ENCODE measurements around the gene SGTA. TPM values are rescaled to one million over a fixed set of nuclear protein-coding genes. Genes with fewer than 3 reads are reported as not detected.

SGTA gene
- total RNA-seq, 1 experiment from 2014 or later = 109 TPM

- Histone ChIP-seq H3K9ac (ENCODE audit: low read length) (no peak overlapping the region), H3K4me2 (ENCODE audit: low read length) (no peak overlapping the region)
- ATAC-seq = no peak
Measured at GRCh38 chr19:2726160-2726855, 56.8 kb downstream of the SGTA start.

DNA sequence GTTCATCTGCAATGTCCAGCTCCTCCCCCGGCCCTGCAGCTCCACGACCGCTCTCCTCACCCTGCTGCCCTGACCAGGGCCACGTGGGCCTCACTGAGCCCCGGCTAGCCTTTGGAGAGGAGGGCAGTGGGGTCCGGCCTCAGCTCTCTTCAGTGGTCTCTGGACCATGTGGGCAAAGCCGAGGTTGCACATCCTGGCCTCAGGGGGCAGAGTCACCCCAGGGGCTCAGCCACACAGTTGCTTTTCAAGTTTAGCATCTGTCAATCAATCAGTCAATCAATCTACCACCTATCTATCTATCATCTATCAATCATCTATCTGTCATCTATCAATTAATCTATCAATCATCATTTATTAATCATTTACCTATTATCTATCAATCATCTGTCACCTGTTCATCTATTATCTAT, 58.9 kb downstream of the SGTA start:
- CTCF ChIA-PET = no interaction called here
- POLR2A ChIA-PET = no interaction called here

More at GRCh38 chr19:2726160-2726855, 56.8 kb downstream of the SGTA start:
- no peaks in the 10 kb centered on the region for H4K20me1 ChIP-seq (ENCODE audit: insufficient read depth)
- CTCF ChIA-PET = no interaction called here
- no peak for TF ChIP-seq POLR2A (IDR thresholded peaks at IDR 0.05; ENCODE audit: borderline replicate concordance, extremely low read depth, insufficient read depth, insufficient read length)
- no peak for TF ChIP-seq ZFX (IDR thresholded peaks at IDR 0.05)
- no peak for TF ChIP-seq FOSL1 (IDR thresholded peaks at IDR 0.05; ENCODE audit: low read depth)
- TF ChIP-seq, protein P1, sequence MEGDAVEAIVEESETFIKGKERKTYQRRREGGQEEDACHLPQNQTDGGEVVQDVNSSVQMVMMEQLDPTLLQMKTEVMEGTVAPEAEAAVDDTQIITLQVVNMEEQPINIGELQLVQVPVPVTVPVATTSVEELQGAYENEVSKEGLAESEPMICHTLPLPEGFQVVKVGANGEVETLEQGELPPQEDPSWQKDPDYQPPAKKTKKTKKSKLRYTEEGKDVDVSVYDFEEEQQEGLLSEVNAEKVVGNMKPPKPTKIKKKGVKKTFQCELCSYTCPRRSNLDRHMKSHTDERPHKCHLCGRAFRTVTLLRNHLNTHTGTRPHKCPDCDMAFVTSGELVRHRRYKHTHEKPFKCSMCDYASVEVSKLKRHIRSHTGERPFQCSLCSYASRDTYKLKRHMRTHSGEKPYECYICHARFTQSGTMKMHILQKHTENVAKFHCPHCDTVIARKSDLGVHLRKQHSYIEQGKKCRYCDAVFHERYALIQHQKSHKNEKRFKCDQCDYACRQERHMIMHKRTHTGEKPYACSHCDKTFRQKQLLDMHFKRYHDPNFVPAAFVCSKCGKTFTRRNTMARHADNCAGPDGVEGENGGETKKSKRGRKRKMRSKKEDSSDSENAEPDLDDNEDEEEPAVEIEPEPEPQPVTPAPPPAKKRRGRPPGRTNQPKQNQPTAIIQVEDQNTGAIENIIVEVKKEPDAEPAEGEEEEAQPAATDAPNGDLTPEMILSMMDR (IDR thresholded peaks at IDR 0.05 in 2 of 3, conservative IDR thresholded peaks at IDR 0.05 in 1 of 3; ENCODE audit: borderline replicate concordance in 1 of 3, insufficient read depth in 1 of 3, low read depth in 2 of 3, low read length in 2 of 3) = no peak
- TF ChIP-seq CBX3 (IDR thresholded peaks at IDR 0.05; ENCODE audit: low read depth) = no peak
- TF ChIP-seq CEBPB (IDR thresholded peaks at IDR 0.05; ENCODE audit: low read depth) = no peak
- TF ChIP-seq SP1 (IDR thresholded peaks at IDR 0.05; ENCODE audit: low read depth) = no peak
- intact Hi-C loops (cut with micrococcal nuclease) = no loop called here
- H3K4me1 ChIP-seq (ENCODE audit: control insufficient read depth in 1 of 2, insufficient read depth in 2 of 2, low read length in 2 of 2) = peaks cover 21 to 29% of the 10 kb centered on the region in 2 experiments
- BruUV-seq (replicated peaks) = no TSS peak
- RAD21 ChIA-PET (ENCODE audit: low non-redundant PET in 1 of 2, low total read pairs in 2 of 2, uncharacterized antibody in 2 of 2, unreplicated experiment in 2 of 2) = no interaction called here
- H3K79me2 ChIP-seq (ENCODE audit: insufficient read depth, low read length) = no peaks in the 10 kb centered on the region
- H3K36me3 ChIP-seq (ENCODE audit: control insufficient read depth in 1 of 2, insufficient read depth in 2 of 2, low read length in 2 of 2) = no peaks in the 10 kb centered on the region
- no peak for DNase-seq (ENCODE audit: low read depth, low spot score)
- H3K27ac ChIP-seq (ENCODE audit: low read depth, low read length) = no peak overlapping the region
- no peaks in the 10 kb centered on the region for H3K9me2 ChIP-seq (ENCODE audit: insufficient read depth)
- H3K4me3 ChIP-seq (replicated peaks in 1 of 2; ENCODE audit: low read depth in 1 of 2, low read length in 2 of 2) = no peak overlapping the region
- no peaks in the 10 kb centered on the region for H3K9me3 ChIP-seq (ENCODE audit: control insufficient read depth in 1 of 2, insufficient read depth in 1 of 2, low read depth in 1 of 2, low read length in 2 of 2)
- POLR2A ChIA-PET = no interaction called here
- H2AFZ ChIP-seq (ENCODE audit: low read depth, low read length, poor library complexity, severe bottlenecking) = no peak overlapping the region
- no peaks in the 10 kb centered on the region for H3K27me3 ChIP-seq (ENCODE audit: insufficient read depth, low read length)

More for the DNA sequence above, 58.9 kb downstream of the SGTA start:
- no peaks in the 10 kb centered on the region for H3K27me3 ChIP-seq (ENCODE audit: insufficient read depth, low read length)
- no peak overlapping the region for H3K4me3 ChIP-seq (replicated peaks in 1 of 2; ENCODE audit: low read depth in 1 of 2, low read length in 2 of 2)
- H3K4me1 ChIP-seq (ENCODE audit: control insufficient read depth in 1 of 2, insufficient read depth in 2 of 2, low read length in 2 of 2) = peaks cover 21 to 41% of the 10 kb centered on the region in 2 experiments
- no peak for TF ChIP-seq YY1 (IDR thresholded peaks at IDR 0.05; ENCODE audit: extremely low read depth, insufficient replicate concordance, low read depth, low read length)
- TF ChIP-seq, protein P1 (IDR thresholded peaks at IDR 0.05 in 2 of 3, conservative IDR thresholded peaks at IDR 0.05 in 1 of 3; ENCODE audit: borderline replicate concordance in 1 of 3, insufficient read depth in 1 of 3, low read depth in 2 of 3, low read length in 2 of 3) = peak in 2 of 3 experiments; percentile 38; a peak in 4 of 6 replicates
- RAD21 ChIA-PET (ENCODE audit: low non-redundant PET in 1 of 2, low total read pairs in 2 of 2, uncharacterized antibody in 2 of 2, unreplicated experiment in 2 of 2) = no interaction called here
- no peaks in the 10 kb centered on the region for H3K36me3 ChIP-seq (ENCODE audit: control insufficient read depth in 1 of 2, insufficient read depth in 2 of 2, low read length in 2 of 2)
- H3K9me3 ChIP-seq (ENCODE audit: control insufficient read depth in 1 of 2, insufficient read depth in 1 of 2, low read depth in 1 of 2, low read length in 2 of 2) = no peaks in the 10 kb centered on the region
- H3K4me2 ChIP-seq (ENCODE audit: low read length) = peak overlapping the region; percentile 81; the same call in 1 of the 2 replicates
- no peaks in the 10 kb centered on the region for H4K20me1 ChIP-seq (ENCODE audit: insufficient read depth)
- peaks cover 11% of the 10 kb centered on the region; the same call in 1 of the 2 replicates for H3K79me2 ChIP-seq (ENCODE audit: insufficient read depth, low read length)
- peak overlapping the region; percentile 7; the same call in 1 of the 2 replicates for H3K27ac ChIP-seq (ENCODE audit: low read depth, low read length)
- no peak overlapping the region for H2AFZ ChIP-seq (ENCODE audit: low read depth, low read length, poor library complexity, severe bottlenecking)
- intact Hi-C loops (cut with micrococcal nuclease) = no loop called here
- no peak overlapping the region for H3K9ac ChIP-seq (ENCODE audit: low read length)
- ATAC-seq = no peak
- DNase-seq (ENCODE audit: low read depth, low spot score) = no peak
- no TSS peak for BruUV-seq (replicated peaks)
- H3K9me2 ChIP-seq (ENCODE audit: insufficient read depth) = no peaks in the 10 kb centered on the region

Measured in HCT116 (cell line).